ENCODE results near the gene LRP1B.

Gene LRP1B

DNA sequence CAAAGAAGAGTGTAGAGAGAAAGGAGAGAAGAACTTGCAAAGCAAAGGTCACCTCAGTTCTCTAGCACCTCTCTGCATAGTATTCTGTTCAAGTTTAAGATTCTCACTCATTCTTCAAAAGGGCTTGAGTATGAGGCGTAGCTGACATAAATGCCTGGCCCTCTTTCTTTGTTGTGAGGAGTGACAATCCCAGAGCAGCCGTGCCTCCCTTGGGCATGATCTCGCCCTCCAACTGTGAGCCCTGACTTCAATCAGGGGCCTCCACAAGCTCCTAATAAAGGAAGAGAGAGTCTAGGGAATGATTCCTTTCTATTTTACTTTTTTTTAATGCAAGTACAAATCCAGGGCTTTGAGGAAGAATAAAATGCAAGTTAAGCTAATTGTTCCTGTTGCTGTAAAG is 402.7 kb downstream of the LRP1B start:
- Histone ChIP-seq H3K4me3 (IDR thresholded peaks at IDR 0.05; ENCODE audit: insufficient read depth, low read depth, low read length) (no peak overlapping the region), H3K79me2 (ENCODE audit: insufficient read depth, low read depth) (no peaks in the 10 kb centered on the region), H3K9ac (no peak overlapping the region), H3K4me2 (no peak overlapping the region), H3K36me3 (ENCODE audit: insufficient read depth) (no peaks in the 10 kb centered on the region), H3K4me1 (ENCODE audit: low read depth, poor library complexity, severe bottlenecking) (no peaks in the 10 kb centered on the region), H2AFZ (ENCODE audit: low read depth) (no peak overlapping the region), H3K27ac (no peak overlapping the region), H3K27me3 (ENCODE audit: insufficient read depth, low read depth) (no peaks in the 10 kb centered on the region), H4K20me1 (ENCODE audit: insufficient read depth) (no peaks in the 10 kb centered on the region)
- no peak for TF ChIP-seq CTCF (conservative IDR thresholded peaks at IDR 0.05; ENCODE audit: low read depth, low read length)

- TF ChIP-seq CTCF (conservative IDR thresholded peaks at IDR 0.05; ENCODE audit: low read depth, low read length), result no peak
- H3K27ac ChIP-seq, result no peak overlapping the region
These were observed 406.4 kb downstream of the LRP1B start for GRCh38 chr2:141724426-141724825.

DNA sequence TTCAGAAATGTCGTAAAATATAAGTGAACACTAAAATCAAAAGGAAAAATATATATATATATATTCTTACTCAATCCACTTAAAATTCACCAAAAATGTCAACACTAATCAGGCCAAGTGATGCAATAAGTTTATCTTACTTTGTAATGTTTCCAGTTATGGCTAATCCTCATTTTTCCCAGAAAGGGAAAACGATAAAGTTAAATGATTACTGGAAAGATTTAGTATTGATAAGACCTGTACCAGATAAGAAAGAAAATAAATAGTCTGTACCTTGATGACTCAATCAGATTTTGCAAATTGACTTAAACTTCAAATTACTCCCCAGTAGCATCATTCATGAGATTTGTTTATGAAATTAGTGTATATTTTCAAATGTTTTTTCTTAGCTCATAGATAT is 407.0 kb downstream of the LRP1B start:
- H2AFZ ChIP-seq (ENCODE audit: low read depth), result no peak overlapping the region
- H3K4me1 ChIP-seq (ENCODE audit: low read depth, poor library complexity, severe bottlenecking), result no peaks in the 10 kb centered on the region
- no peak overlapping the region for H3K9ac ChIP-seq
- H3K27ac ChIP-seq, result no peak overlapping the region
- H4K20me1 ChIP-seq (ENCODE audit: insufficient read depth), result no peaks in the 10 kb centered on the region
- no peak for TF ChIP-seq CTCF (conservative IDR thresholded peaks at IDR 0.05; ENCODE audit: low read depth, low read length)
- H3K36me3 ChIP-seq (ENCODE audit: insufficient read depth), result no peaks in the 10 kb centered on the region
- no peak overlapping the region for H3K4me3 ChIP-seq (IDR thresholded peaks at IDR 0.05; ENCODE audit: insufficient read depth, low read depth, low read length)
- no peaks in the 10 kb centered on the region for H3K27me3 ChIP-seq (ENCODE audit: insufficient read depth, low read depth)
- H3K79me2 ChIP-seq (ENCODE audit: insufficient read depth, low read depth), result no peaks in the 10 kb centered on the region
- H3K4me2 ChIP-seq, result no peak overlapping the region

More at GRCh38 chr2:141724426-141724825, 406.4 kb downstream of the LRP1B start:
- Histone ChIP-seq H3K4me2 (no peak overlapping the region), H3K9ac (no peak overlapping the region), H3K36me3 (ENCODE audit: insufficient read depth) (no peaks in the 10 kb centered on the region), H3K4me1 (ENCODE audit: low read depth, poor library complexity, severe bottlenecking) (no peaks in the 10 kb centered on the region), H3K4me3 (IDR thresholded peaks at IDR 0.05; ENCODE audit: insufficient read depth, low read depth, low read length) (no peak overlapping the region), H3K27me3 (ENCODE audit: insufficient read depth, low read depth) (no peaks in the 10 kb centered on the region), H4K20me1 (ENCODE audit: insufficient read depth) (no peaks in the 10 kb centered on the region), H3K79me2 (ENCODE audit: insufficient read depth, low read depth) (no peaks in the 10 kb centered on the region), H2AFZ (ENCODE audit: low read depth) (no peak overlapping the region)

DNA sequence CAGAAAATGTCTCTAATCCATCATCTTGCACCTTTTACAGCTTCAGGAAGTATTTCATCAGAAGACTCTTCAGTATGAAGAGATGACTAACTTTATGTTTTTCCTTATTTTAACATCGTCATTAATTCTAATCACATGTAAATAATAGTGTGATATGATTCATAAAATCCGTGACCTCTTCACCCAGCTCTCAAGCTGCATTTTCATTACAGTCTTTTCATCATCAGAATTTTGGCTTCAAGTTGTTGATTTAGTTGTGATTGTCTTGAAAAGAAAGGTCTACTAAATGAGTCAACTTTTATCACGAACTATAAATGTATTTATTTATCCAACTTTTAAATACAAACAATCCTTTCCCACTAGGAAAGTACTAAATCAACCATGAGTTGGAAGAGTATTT is 410.3 kb downstream of the LRP1B start:
- Histone ChIP-seq H4K20me1 (ENCODE audit: insufficient read depth) (no peaks in the 10 kb centered on the region), H3K4me1 (ENCODE audit: low read depth, poor library complexity, severe bottlenecking) (no peaks in the 10 kb centered on the region), H3K4me2 (no peak overlapping the region), H3K27me3 (ENCODE audit: insufficient read depth, low read depth) (no peaks in the 10 kb centered on the region), H3K27ac (no peak overlapping the region), H3K36me3 (ENCODE audit: insufficient read depth) (no peaks in the 10 kb centered on the region), H3K4me3 (IDR thresholded peaks at IDR 0.05; ENCODE audit: insufficient read depth, low read depth, low read length) (no peak overlapping the region), H3K9ac (no peak overlapping the region), H2AFZ (ENCODE audit: low read depth) (no peak overlapping the region), H3K79me2 (ENCODE audit: insufficient read depth, low read depth) (no peaks in the 10 kb centered on the region)
- TF ChIP-seq CTCF (conservative IDR thresholded peaks at IDR 0.05; ENCODE audit: low read depth, low read length), result no peak

Measured in KMS-11 (cell line).